Measurements from ENCODE around the gene ELMO1. TPM values are rescaled to one million over a fixed set of nuclear protein-coding genes. Genes with fewer than 3 reads are reported as not detected.

Gene ELMO1
- total and polyA plus RNA-seq, 10 of the 15 experiments (the other 5 are each of a cell fraction or from before 2014, with no cell fraction given), result 22.6 to 85.9 (median 56.6) TPM

DNA sequence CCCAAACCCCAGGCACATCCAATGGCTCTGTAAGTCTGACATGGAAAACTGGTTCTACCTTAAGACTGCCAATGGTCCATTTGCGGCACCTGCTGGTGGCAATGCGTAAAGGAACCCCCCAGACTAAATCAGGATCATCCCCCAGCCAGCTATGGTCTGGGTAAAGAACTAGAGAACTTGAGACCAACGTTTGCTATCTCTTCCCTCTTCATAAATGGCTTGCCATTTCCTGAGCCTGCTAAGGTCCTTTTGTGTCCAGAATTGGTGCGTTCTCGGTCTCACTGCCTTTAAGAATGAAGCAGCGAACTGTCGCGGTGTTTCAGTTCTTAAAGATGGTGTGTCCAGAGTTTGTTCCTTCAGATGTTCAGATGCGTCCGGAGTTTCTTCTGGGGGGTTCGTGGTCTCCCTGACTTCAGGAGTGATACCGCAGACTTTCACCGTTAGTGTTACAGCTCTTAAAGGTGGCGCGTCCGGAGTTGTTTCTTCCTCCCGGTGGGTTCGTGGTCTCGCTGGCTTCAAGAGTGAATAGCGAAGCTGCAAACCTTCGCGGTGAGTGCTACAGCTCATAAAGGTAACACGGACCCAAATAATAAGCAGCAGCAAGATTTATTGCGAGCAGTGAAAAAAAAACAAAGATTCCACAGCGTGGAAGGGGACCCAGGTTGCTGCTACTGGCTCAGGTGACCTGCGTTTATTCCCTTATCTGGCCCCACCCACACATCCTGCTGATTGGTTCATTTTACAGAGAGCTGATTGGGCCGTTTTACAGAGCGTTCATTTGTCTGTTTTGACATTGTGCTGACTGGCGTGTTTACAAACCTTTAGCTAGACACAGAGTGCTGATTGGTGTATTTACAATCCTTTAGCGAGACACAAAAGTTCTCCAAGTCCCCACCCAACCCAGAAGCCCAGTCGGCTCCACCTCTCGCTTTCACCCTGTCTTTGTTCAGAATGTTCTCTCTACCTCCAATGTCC lies 95.4 kb downstream of the ELMO1 start (continued):
- no peak for TF ChIP-seq ZNF24 (IDR thresholded peaks at IDR 0.05)
- peak; percentile 50; the same call in 1 of the 2 replicates for TF ChIP-seq EED (IDR thresholded peaks at IDR 0.05; ENCODE audit: low read depth)
- TF ChIP-seq HDAC6 (IDR thresholded peaks at IDR 0.05; ENCODE audit: unreplicated experiment), result no peak
- TF ChIP-seq IRF4 (IDR thresholded peaks at IDR 0.05; ENCODE audit: low read depth, low read length), result 0 out of 2 replicates have a peak, but pooled peaks have one; percentile 34
- no peak for TF ChIP-seq SMARCA5 (IDR thresholded peaks at IDR 0.05)
- TF ChIP-seq, protein P1, sequence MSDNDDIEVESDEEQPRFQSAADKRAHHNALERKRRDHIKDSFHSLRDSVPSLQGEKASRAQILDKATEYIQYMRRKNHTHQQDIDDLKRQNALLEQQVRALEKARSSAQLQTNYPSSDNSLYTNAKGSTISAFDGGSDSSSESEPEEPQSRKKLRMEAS (IDR thresholded peaks at IDR 0.05; ENCODE audit: low read depth, low read length), result no peak
- no peak for TF ChIP-seq TCF7 (IDR thresholded peaks at IDR 0.05; ENCODE audit: borderline replicate concordance)
- TF ChIP-seq EZH2 (IDR thresholded peaks at IDR 0.05; ENCODE audit: borderline replicate concordance, control insufficient read depth, low read depth, low read length), result no peak
- TF ChIP-seq YY1 (IDR thresholded peaks at IDR 0.05; ENCODE audit: low read depth, low read length), result peak; percentile 71
- TF ChIP-seq, protein P2, sequence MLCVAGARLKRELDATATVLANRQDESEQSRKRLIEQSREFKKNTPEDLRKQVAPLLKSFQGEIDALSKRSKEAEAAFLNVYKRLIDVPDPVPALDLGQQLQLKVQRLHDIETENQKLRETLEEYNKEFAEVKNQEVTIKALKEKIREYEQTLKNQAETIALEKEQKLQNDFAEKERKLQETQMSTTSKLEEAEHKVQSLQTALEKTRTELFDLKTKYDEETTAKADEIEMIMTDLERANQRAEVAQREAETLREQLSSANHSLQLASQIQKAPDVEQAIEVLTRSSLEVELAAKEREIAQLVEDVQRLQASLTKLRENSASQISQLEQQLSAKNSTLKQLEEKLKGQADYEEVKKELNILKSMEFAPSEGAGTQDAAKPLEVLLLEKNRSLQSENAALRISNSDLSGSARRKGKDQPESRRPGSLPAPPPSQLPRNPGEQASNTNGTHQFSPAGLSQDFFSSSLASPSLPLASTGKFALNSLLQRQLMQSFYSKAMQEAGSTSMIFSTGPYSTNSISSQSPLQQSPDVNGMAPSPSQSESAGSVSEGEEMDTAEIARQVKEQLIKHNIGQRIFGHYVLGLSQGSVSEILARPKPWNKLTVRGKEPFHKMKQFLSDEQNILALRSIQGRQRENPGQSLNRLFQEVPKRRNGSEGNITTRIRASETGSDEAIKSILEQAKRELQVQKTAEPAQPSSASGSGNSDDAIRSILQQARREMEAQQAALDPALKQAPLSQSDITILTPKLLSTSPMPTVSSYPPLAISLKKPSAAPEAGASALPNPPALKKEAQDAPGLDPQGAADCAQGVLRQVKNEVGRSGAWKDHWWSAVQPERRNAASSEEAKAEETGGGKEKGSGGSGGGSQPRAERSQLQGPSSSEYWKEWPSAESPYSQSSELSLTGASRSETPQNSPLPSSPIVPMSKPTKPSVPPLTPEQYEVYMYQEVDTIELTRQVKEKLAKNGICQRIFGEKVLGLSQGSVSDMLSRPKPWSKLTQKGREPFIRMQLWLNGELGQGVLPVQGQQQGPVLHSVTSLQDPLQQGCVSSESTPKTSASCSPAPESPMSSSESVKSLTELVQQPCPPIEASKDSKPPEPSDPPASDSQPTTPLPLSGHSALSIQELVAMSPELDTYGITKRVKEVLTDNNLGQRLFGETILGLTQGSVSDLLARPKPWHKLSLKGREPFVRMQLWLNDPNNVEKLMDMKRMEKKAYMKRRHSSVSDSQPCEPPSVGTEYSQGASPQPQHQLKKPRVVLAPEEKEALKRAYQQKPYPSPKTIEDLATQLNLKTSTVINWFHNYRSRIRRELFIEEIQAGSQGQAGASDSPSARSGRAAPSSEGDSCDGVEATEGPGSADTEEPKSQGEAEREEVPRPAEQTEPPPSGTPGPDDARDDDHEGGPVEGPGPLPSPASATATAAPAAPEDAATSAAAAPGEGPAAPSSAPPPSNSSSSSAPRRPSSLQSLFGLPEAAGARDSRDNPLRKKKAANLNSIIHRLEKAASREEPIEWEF (IDR thresholded peaks at IDR 0.05; ENCODE audit: insufficient replicate concordance, low read depth, low read length), result no peak
- TF ChIP-seq, protein P3, sequence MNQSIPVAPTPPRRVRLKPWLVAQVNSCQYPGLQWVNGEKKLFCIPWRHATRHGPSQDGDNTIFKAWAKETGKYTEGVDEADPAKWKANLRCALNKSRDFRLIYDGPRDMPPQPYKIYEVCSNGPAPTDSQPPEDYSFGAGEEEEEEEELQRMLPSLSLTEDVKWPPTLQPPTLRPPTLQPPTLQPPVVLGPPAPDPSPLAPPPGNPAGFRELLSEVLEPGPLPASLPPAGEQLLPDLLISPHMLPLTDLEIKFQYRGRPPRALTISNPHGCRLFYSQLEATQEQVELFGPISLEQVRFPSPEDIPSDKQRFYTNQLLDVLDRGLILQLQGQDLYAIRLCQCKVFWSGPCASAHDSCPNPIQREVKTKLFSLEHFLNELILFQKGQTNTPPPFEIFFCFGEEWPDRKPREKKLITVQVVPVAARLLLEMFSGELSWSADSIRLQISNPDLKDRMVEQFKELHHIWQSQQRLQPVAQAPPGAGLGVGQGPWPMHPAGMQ (IDR thresholded peaks at IDR 0.05; ENCODE audit: borderline replicate concordance), result no peak
- TF ChIP-seq ESRRA (IDR thresholded peaks at IDR 0.05; ENCODE audit: low read length), result no peak
- TF ChIP-seq, protein P4, sequence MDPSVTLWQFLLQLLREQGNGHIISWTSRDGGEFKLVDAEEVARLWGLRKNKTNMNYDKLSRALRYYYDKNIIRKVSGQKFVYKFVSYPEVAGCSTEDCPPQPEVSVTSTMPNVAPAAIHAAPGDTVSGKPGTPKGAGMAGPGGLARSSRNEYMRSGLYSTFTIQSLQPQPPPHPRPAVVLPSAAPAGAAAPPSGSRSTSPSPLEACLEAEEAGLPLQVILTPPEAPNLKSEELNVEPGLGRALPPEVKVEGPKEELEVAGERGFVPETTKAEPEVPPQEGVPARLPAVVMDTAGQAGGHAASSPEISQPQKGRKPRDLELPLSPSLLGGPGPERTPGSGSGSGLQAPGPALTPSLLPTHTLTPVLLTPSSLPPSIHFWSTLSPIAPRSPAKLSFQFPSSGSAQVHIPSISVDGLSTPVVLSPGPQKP (IDR thresholded peaks at IDR 0.05; ENCODE audit: low read depth, low read length), result no peak
- TF ChIP-seq, protein P5, sequence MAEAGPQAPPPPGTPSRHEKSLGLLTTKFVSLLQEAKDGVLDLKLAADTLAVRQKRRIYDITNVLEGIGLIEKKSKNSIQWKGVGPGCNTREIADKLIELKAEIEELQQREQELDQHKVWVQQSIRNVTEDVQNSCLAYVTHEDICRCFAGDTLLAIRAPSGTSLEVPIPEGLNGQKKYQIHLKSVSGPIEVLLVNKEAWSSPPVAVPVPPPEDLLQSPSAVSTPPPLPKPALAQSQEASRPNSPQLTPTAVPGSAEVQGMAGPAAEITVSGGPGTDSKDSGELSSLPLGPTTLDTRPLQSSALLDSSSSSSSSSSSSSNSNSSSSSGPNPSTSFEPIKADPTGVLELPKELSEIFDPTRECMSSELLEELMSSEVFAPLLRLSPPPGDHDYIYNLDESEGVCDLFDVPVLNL (IDR thresholded peaks at IDR 0.05; ENCODE audit: low read depth, low read length), result no peak
- TF ChIP-seq SMAD1 (IDR thresholded peaks at IDR 0.05; ENCODE audit: low read depth, partially characterized antibody), result no peak
- no peak for TF ChIP-seq SPI1 (IDR thresholded peaks at IDR 0.05; ENCODE audit: borderline replicate concordance, insufficient read depth, low read depth, low read length)
- no peak for TF ChIP-seq EGR1 (IDR thresholded peaks at IDR 0.05; ENCODE audit: borderline replicate concordance in 1 of 2, low read depth in 2 of 2, low read length in 2 of 2)
- no peak for TF ChIP-seq CBX5 (IDR thresholded peaks at IDR 0.05; ENCODE audit: low read depth)
- no peak for TF ChIP-seq MYB (IDR thresholded peaks at IDR 0.05; ENCODE audit: borderline replicate concordance, low read depth, low read length)

Data from GM12878 (cell line).